Hematopoietic multipotent progenitor cell treated with erythropoietin and hydrocortisone succinate and interleukin-3 and kit ligand, for 15 days (in vitro differentiated cells): ENCODE measurements around the gene PLD4.
A peak's percentile ranks its signal among the peaks of the same experiment; 100 is the strongest.

Experiments used
- DNase-seq: peaks from one replicate; pipeline ENCODE4 v3.0.0-alpha.2; 2015; ENCODE audit warnings: low spot score

The PLD4 gene

GRCh38 chr14:104975481-104976197, 51.0 kb downstream of the PLD4 start:
- DNase-seq = no peak

DNA sequence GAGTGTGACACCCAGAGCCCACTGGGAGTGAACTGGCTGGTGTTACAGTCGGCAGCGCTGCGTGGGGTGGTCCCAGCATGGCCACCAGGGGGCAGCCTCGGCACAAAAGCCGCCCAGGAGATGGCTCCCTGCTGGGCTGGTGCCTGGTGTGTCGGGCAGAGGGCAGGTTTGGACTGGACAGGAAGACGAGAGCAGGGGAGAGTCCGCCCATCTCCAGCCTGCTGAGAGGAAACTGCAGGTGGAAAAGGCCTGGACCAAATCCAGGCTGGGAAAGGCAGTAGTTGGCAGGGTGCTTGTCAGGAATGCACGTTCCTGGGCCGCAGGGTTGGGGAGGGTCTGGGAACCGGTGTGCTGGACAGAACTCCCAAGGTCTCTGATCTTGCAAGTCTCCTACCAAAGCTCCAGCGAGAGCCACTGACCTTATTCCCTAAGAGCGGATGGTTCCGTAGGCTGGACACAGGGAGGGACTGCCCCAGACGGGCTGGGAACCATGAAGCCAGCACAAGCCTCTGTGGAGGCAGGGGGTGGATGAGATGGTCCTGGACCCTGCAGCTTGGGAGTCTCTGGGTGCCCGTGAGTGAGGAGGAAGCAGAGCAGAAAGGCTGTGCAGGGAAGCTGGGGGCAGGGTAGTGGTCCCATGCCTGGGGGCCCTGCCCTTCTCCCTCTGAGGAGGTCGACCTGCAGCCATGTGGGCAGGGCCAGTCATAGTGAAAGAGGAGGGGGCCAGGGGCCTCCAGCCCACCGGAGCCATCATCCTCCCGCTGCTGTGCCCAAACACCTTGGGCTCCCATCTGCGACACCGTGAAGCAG, 51.7 kb downstream of the PLD4 start:
- peak; percentile 81 for DNase-seq

DNA sequence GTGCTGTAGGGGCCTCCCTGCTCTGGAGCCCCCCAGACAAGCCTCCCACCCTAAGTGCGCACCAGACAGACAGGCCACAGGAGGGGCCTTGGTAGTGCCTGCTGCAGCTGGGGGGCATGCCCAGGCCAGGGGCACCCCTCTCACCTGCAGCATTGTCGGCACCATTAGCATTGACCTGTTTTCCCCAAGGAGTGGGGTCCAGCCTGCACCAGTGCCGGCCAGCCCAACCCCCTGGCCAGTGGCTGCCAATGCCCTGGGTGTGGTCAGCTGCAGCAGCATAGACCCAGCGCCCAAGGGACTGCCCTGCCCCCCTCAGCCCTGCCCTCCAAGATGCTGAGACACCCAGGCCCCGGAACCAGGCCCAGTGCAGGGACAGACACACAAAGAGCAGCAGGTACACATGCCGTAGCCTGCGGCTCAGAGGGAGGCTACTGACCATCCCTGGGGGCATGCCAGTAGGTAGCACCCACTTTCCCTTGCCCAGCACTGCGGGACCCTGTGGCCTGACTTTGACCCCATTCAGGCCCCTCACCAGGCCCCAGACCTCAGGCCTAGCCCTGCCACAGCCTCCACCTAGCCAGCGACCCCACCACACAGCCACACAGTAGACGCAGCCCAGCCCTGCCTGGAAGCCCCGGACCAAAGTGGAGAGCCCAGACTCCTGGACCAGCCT, 52.5 kb downstream of the PLD4 start:
- DNase-seq = no peak

GRCh38 chr14:104977681-104978653, 53.3 kb downstream of the PLD4 start, which contains the start of gene AHNAK2:
TSS of gene AHNAK2 (minus strand) at chr14:104978374. CDS start at chr14:104978237, 137 bp downstream.
- DNase-seq = peak; percentile 61

GRCh38 chr14:104978746-104979691, 54.3 kb downstream of the PLD4 start:
- no peak for DNase-seq

DNA sequence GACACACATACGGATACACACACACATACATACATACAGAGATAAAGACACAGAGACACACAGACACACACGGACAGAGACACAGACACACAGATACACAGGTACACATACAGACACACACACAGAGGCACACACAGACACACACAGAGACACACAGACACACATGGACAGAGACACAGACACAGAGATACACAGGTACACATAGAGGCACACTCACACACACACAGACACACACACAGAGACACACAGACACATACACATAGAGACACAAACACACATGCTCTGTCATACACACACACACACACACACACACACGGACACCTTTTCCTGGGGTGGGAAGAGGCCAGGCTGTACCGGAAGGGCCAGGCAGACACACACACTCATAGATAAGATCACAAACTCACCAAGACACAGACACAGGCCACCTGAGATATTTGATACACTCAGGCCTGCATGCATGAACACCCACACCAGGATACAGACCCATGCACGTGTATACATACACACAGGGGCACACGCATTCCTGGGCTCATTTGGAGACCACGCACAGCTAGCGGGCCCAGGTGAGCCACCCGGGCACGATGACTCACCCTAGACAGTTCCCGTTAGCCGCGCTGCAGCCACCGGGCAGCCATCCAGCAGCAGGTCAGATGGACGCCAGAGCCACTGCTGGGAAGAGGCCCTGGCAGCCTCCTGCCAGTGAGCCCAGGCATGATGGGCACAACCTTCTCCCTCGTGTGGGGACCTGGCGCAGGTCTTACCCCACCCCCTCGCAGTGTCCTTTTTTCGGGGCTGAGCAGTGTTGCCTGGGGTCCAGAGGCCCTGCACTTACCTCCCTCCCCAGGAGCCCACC, 55.3 kb downstream of the PLD4 start:
- no peak for DNase-seq

DNA sequence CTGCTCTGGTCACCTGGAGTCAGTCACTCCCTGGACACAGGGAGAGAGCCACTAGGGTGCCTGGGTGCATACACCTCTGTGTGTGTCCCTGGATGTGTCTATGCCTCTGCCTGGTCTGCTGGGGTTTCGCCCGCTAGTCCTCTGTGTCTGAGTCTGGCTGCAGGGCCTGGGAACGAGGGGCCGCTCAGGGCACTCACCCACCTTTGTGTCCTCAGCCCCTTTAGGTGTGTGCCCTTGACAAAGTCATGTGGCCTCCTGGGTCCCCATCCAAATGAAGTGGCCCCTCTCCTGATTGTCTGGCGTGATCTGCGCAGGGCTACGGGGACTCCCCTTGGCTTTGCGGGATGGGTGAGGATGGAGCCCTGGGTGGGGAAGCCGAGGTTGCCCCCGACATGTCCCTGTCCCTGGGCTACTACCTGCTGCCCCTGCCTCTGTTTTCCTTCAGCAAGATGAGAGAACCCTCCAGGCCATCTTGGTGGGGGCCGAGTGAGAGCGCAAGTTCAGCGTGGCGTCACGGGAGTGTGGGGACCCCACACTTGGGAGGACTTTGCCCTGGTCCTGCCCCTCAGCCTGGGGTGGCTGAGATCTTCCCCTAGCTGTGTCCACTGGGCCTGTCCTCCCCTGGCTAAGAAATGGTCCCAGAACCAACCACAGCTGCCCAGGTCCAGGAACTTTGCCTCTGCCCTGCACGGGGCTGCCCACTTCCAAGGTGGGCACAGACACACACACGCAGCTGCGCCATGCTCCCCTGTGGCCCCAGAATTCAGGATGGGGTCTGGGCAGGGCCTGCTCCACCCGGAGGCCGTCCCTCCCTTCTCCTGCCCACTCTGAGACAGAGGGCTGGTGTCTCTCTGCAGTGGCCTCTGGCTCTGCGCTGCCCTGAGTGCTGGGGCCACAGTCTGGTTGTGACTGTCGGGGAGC, 56.2 kb downstream of the PLD4 start:
- DNase-seq = no peak

DNA sequence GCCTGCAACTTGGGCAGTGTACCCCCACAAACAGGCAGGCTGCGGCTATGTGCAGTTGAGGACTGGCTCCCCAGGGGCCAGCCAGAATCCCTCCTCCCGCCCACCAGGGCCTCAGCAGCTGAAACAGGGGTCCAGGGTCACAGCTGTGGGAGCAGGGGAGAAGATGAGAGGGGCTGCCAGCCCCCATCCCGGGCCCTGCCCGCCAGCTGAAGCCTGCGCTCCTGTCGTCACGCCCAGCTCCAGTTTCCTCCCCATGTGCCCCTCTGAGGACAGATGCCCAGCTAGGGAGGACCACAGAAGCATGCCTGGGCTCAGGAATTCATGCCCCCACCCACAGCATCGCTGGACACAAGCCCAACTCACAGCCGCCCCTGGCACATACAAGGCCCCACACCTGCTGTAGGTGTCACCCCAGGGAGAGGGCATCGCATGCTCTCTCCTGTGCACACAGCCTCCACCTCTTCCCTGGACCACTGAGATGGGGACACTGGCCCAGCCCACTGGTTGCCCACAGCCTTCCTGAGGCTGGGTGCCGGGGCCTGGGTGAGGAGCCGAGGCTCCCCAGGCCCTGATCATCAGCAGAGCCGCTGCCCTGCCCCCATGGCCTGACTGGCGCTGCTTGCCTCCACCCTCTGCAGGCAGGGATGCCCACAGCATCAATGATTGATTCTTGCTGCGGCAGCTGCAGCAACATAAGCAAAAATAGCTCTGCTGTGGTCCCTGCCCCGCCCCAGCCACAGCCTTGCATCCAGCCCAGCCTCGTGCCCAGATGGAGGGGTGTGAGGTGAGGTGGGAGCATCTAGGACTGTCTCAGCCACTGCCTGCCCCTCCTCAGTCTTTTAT, 57.2 kb downstream of the PLD4 start:
- no peak for DNase-seq

- no peak for DNase-seq
These were observed 58.0 kb downstream of the PLD4 start for GRCh38 chr14:104982548-104983230.
